NCI-H1930 (cell line): ENCODE results near the gene IL4R.
A peak's percentile ranks its signal among the peaks of the same experiment; 100 is the strongest.

Experiments used
- DNase-seq, 2 experiments: peaks; one replicate each; lab custom pipeline; 2025; lab: John Stamatoyannopoulos, UW

IL4R gene

DNA sequence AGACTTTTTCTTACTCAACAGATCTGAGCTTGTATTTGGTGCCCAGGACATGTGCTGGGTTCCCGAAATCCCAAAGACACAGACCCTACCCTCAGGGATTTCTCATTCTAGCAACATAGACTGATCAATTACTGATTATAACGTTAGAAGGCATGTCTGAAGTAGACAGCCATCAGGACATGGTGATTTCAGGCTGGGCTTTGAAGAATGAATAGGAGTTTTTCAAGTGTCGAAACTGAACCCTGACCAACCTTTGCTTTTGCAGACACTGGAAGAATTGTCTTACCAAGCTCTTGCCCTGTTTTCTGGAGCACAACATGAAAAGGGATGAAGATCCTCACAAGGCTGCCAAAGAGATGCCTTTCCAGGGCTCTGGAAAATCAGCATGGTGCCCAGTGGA, 48.2 kb downstream of the IL4R start:
- no peak for DNase-seq

DNA sequence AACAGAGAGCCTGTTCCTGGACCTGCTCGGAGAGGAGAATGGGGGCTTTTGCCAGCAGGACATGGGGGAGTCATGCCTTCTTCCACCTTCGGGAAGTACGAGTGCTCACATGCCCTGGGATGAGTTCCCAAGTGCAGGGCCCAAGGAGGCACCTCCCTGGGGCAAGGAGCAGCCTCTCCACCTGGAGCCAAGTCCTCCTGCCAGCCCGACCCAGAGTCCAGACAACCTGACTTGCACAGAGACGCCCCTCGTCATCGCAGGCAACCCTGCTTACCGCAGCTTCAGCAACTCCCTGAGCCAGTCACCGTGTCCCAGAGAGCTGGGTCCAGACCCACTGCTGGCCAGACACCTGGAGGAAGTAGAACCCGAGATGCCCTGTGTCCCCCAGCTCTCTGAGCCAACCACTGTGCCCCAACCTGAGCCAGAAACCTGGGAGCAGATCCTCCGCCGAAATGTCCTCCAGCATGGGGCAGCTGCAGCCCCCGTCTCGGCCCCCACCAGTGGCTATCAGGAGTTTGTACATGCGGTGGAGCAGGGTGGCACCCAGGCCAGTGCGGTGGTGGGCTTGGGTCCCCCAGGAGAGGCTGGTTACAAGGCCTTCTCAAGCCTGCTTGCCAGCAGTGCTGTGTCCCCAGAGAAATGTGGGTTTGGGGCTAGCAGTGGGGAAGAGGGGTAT, 48.9 kb downstream of the IL4R start:
- no peak for DNase-seq

DNA sequence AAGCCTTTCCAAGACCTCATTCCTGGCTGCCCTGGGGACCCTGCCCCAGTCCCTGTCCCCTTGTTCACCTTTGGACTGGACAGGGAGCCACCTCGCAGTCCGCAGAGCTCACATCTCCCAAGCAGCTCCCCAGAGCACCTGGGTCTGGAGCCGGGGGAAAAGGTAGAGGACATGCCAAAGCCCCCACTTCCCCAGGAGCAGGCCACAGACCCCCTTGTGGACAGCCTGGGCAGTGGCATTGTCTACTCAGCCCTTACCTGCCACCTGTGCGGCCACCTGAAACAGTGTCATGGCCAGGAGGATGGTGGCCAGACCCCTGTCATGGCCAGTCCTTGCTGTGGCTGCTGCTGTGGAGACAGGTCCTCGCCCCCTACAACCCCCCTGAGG, 49.5 kb downstream of the IL4R start:
- DNase-seq: no peak

DNA sequence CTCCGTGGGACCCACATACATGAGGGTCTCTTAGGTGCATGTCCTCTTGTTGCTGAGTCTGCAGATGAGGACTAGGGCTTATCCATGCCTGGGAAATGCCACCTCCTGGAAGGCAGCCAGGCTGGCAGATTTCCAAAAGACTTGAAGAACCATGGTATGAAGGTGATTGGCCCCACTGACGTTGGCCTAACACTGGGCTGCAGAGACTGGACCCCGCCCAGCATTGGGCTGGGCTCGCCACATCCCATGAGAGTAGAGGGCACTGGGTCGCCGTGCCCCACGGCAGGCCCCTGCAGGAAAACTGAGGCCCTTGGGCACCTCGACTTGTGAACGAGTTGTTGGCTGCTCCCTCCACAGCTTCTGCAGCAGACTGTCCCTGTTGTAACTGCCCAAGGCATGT, 50.0 kb downstream of the IL4R start:
- DNase-seq: no peak

DNA sequence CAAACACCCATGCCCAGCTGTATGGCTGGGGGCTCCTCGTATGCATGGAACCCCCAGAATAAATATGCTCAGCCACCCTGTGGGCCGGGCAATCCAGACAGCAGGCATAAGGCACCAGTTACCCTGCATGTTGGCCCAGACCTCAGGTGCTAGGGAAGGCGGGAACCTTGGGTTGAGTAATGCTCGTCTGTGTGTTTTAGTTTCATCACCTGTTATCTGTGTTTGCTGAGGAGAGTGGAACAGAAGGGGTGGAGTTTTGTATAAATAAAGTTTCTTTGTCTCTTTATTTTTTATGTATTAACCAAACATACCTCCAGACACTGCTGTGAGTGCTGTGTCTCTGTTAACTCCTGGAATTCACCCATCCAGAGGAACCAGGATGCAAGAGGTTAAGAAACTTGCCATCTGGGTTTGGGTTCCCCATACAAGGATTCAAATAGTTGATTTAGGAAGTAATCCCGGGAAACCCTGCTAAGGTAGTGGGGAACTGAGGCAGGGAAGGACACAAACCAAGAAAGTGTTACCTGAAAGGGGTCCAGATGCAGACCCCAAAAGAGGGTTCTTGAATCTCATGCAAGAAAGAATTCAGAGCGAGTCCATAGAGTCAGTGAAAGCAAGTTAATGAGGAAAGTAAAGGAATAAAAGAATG, 50.8 kb downstream of the IL4R start:
- DNase-seq: no peak

DNA sequence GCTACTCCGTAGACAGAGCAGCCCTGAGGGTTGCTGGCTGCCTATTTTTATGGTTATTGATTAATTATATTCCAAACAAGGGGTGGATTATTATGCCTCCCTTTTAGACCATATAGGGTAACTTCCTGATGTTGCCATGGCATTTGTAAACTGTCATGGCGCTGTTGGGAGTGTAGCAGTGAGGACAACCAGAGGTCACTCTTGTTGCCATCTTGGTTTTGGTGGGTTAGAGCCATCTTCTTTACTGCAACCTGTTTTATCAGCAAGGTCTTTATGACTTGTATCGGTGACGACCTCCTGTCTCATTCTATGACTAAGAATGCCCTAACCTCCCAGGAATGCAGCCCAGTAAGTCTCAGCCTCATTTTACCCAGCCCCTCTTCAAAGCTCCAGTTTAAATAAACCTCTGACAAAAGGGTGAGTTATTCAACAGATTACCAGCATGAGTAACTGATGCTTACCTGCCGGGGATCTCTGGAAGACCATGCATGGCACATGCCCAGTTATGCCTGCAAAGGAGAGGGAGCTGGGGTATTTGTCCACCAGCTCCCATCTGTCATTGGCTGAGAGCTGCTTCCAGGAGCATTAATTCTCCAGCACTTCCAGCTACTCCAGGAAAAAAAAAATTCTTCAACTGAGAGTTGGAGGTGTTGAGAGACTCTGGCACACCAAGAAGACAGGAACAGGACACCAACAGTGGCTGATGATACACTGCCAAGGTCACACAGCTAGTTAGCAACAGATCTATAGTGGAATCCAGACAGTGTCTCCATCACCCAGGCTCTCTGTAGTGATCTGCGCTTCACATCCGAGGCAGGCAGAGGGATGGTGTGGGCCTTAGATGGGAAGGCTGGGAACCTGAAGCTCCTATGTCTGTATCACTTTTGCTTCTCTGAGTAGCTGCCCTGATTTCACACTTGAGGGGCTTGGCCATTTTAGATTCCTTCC, 51.6 kb downstream of the IL4R start:
- DNase-seq: no peak

DNA sequence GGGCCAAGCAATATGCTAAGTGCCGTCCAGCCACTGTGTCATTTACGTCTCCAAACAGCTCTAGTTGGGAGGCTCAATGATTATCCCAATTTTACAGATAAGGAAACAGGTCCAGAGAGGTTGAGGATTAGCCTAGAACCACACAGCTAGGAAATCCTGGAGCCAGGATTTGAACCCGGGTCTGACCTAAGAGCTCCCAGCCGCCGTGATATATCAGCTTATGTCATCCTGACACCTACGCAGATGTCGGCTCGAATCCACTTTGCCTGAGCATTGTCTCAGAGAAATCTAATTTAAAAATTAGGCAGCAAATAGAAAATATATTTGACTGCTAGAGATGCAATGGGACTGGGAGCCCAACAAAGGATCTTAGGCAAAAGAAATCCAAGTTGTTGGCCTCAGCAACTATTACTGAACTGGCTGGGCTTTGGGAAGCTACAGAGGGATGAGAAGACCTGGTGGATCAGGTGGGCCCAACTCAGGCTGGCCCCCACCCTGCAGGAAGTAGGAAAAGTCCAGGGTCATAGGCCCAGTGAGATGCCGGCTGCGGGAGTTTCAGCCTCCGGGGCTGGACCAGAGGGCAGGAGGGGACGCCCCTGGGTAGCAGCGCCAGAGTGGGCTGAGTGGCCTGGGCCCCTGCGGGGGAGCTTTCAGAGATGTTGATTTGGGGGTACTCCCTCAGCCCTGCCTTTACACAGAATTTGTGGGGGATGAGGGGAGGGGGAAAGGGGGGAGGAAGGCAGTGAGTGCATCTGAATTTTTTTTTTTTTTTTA, 53.1 kb downstream of the IL4R start:
- DNase-seq: no peak

DNA sequence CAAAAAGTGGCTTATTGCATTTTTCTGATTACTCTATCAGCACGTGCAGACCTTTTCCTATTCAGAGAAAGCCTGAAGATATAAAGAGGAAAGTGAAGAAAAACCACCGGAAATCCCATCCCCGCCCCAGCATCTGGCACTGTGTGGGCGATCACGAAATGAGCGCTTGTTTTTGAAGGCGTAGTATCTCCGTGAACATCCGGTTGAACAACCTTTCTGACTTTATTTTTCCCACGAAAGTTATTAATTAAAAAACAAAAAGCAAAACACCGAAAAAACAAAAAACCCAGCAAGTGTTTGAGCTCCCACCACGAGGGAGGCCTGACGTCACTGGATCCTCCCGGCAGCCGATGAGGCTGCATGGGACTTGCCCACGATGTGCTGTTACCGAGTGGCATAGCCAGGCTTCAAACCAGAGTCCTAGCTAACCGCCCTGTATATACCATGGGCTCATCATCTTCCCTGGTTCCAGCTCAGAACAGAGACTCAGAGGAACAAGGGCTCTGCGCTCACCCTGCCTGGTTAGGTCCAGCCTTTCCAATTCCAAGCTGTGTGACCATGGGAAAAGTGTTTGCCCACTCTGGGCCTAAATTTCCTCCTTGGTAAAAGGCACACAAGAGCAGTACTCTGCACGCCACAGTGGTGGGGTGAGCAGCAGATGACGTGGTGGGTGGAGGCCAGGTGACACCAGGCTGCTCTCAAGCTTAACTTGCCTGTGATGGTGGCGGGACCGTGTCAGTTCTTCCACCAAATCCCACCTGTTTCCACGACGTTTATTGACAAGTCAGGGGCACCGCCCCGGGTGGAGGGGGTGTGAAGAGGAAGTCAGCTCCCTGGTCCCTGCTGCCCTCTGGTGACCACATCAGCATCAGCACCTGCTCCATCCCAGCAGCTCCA, 53.9 kb downstream of the IL4R start:
- DNase-seq: no peak

DNA sequence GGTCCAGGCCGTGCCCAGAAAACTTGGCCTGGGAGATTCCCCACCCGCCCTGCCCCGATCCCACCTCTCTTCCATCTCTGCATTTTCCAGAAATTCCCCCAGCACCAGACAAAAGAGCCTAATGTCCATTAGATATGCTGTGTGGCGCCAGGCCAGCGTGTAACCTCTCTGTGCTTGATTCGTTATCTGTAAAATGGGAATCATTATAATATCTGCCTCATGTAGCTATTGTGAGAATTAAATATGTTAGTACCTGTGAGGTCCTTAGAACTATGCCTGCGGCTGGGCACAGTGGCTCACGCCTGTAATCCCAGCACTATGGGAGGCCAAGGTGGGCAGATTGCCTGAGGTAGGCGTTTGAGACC, 54.6 kb downstream of the IL4R start:
- no peak for DNase-seq

DNA sequence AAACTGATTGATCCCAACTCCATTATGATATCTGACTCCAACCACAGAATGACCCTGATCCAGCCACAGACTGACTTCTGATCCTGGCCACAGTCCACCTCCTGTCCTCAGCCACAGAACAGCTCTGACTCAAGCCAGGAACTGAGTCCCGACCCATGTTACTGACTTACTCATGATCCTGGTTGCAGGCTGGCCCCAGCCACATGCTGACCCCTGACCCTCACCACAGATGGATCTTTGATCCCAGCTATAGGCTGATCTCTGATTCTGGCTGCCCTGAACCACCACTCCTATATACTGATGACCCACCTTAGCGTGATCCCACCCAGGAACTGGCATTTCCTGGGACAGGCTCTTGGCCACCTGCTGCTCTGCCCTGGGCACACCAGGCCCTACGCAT, 56.0 kb downstream of the IL4R start:
- no peak for DNase-seq

DNA sequence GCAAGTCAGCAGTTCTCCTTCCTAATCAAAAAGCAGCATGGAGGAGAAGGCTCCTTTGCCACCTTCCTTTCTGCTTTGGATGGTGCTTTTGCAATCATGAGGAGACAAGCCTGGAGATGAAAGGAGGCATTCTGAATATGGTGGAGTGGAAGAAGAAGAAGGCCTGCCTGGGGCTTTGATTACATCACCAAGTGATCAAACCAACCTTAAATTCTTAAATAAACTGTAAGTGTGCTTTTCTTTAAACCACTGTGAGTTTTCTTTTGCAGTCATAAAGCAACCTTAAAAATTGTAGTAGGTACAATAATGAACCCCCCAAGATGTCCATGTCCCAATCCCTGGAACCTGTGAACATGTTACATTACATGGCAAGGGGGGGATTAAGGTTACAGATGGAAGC, 56.5 kb downstream of the IL4R start:
- no peak for DNase-seq

DNA sequence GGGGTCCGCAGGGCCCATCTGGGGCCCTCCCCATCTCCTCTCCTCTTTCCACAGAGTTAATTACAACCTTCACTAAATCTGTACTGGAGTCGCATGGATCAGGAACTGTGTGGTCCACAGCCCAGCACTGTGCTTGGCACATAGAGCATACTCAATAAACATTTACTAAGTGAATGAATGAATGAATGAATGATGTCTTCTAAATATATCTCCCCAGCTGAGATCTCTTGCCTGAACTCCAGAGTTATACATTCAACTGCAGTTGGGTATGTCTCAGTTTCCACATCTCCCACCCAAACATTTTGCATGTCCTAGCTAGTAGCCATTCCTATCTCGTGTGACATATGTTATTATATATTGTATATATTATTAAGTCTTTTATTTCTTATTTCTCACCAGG, 59.5 kb downstream of the IL4R start:
- DNase-seq: no peak

DNA sequence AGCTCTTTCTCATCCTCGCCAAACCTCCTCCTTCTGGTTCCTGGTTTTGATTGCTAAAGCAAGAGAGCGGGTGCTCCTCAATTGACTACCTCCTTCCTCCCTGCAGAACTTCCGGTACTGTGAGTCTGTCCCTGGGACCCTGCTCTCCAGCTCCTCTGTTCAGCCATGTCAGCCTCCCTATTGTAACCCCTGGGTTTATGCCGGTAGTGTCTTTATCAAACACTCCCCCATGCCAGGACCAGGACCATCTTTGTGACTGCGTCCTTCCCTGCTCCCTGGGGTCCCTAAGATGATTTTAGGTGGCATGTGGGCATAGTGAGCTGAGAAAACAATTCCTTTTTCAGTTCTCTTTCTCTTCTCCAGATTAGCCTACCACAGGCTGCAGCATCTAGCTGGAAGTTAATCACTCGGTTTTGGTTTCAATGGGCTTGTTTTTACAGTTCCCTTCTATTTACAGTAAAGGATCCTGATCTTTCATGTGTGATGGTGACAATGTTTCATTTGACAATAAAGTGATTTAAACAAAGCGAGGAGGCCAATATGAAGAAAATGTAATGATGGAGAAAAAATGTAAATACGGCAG, 60.5 kb downstream of the IL4R start:
- DNase-seq: no peak

DNA sequence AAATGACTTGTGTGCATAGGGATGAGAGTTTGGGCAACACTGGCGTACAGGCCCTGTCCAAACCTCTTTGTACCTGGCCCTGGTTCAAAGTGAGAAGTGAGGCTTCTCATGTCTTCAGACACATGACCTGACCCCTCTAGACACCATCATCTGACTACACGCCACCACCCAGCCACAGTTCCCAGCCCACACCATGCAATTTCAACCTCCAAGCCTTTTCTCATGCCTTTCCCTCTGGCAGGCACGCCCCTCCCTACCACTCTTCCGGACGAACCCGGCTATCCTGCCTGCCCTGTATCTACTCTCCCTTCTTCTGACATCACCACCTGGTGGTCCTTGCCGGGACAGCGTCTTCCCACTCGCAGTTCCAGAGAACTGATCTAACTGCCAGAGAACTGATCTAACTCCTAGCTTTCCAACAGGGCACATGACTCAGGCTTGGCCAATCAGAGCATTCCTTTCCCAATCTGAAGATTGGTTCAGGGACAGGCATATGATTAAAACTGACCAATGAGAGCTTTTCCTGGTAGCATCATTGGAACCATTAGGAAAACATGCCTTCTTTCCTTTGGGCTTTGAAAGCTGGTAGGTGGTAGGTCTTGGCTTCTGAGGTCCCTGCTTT, 61.1 kb downstream of the IL4R start:
- peak in 1 of 2 experiments; percentile 13 for DNase-seq

DNA sequence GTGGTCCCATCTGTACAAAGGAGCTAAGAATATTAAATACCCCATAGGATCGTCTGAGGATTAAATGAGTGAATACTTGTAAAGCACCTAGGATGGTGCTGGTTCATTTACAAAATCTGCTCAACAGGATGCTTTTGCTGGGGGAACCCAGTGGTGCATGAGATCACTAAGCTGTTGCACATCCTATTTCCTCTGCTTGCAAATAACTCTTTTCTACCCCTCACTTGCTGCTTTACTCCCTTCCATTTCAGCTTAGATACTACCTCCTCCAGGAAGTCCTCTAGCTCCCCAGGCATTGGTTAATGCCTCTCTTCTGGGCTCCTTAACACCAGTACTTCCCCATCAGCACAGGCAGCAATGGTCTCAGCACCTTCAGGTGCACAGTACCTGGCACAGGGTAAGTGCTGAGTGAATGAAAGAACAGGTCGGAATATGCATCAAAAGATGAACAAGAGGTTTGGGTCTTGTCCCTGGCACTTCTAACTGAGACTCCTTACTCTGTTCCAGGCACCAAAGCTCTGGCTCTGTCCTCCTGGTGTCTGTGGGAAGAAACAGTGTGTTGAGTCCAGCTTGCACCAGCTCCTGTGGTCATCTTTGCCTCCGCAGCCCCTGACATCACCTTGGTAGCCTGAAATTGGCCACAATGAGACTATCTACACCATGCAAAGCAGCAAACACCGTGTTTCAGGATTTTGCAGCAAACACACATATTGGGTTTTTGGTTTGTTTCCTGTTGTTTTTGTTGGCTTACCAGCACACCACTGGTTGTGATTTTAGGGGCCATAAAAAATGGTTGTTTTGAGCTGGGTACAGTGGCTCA, 64.1 kb downstream of the IL4R start:
- DNase-seq: no peak

DNA sequence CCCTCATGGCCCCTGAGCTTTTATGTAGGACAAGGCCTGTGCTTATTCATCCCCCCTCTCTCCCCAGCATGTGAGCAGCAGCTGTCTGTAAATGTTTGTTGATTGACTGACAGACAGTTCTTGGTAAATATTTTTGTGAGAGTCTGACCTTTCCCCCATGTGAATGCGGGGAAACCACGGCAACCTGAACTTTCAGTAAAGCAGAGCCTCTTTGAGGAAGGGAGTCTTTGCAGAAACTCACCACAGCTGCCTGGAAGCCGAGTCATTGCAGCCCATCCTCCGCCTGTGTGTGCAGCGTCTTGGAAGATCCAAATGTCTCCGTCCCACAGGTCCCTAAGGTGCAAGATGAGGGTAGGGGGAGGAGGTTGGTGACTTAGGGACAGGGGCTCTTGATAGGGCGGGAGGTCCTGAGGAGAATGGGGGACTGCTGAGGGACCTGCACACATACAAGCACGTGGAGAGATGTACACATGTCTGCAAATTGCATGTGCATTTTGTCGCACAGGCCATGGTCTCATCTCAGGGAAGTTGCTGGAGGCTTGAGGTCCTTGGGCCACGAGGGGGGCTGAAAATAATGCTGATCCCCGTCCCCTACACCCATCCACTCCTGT, 65.2 kb downstream of the IL4R start:
- DNase-seq: no peak

DNA sequence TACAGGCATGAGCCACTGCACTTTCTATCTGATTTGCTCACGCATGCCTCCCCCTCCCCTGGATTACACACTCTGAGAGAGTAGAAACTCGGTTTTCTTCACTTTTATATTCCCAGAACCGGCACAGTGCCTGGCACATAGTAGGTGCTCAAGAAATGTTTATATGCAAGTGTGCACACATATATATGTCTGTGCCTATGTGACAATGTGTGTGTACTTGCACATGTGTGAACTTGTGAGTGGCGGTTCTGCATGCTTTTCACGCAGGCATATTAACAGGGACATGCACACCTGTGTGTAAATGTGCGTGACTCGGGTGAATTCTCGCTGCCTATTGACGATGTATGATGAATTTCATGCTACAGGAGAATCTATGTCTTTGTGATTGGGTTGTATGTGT, 66.1 kb downstream of the IL4R start:
- no peak for DNase-seq

DNA sequence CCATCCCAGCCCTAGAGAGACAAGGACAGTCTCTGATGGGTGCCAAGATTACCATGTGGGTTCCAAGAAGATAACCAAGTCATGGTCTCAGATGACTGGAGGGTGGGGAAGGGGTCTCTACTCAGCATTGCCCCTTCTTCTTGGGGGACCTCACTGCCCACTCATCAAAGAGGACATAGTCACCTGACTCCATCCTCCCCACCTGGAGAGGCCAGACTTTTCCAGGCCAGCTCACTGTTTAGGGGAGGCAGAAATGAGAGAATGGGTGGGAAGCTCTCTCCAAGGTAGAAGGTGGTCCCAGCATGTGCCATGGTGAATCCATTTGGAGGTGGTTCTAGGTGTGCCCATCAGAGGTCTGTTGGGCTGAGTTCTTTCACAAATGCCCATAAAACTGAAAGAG, 67.5 kb downstream of the IL4R start:
- no peak for DNase-seq
